ENCODE data around the gene NLRP7.
"Not testable (repeated sequence)": the region's sequence is repeated elsewhere in the genome, so short reads cannot be mapped to it uniquely, and the experiment has no call there.

Gene NLRP7

DNA sequence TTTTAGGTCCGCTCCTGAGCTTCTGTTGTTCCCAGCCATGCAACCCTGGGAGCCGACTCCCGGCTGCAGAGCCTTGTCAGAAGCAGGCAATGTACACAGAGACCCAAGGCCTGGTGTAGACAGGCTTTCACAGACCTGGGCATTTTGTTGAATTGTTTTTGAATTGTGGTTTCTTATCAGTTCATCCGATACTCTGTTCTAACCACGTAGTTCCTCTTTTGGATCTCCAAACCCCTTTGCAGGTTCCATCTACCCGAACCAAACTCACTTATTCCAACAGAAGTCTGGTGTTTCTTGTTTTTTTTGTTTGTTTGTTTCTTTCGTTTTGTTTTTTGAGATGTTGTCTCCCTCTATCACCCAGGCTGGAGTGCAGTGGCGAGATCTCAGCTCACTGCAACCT is 12.5 kb upstream of the NLRP7 start:
- TF ChIP-seq Cebpa-rat (IDR thresholded peaks at IDR 0.05): no peak
- Histone ChIP-seq H3K9me3 (replicated peaks in 1 of 11) (0 out of 22 replicates have a peak, but pooled peaks cover 0 to 4% (median 0%) of the 10 kb centered on the region in 11 experiments), H3K4me3 (peak overlapping the region in 3 of 10 experiments; percentile 1 to 9 (median 4); a peak in 2 of 20 replicates), H3K27ac (peak overlapping the region in 9 of 11 experiments; percentile 45 to 83 (median 74); a peak in 18 of 22 replicates), H4K20me1 (no peaks in the 10 kb centered on the region), H3K9ac (peak overlapping the region in 9 of 11 experiments; percentile 16 to 69 (median 58); a peak in 15 of 22 replicates), H3K4me1 (peaks cover 26 to 52% (median 38%) of the 10 kb centered on the region in 10 experiments), H3K36me3 (no peaks in the 10 kb centered on the region), H3K4me2 (peak overlapping the region; percentile 60 to 88 (median 76)), H3K27me3 (no peaks in the 10 kb centered on the region)

DNA sequence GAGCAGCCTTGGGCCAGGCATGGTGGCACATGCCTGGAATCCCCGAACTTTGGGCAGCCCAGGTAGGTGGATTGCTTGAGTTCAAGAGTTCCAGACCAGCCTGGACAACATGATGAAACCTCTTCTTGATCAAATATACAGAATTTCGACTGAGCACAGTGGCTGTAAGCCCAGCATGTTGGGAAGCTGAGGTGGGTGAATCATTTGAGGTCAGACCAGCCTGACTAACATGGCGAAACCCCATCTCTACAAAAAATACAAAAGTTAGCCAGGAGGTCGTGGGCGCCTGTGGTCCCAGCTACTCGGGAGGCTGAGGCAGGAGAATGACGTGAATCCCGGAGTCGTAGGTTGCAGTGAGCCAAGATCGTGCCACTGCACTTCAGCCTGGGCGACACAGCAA is 8.0 kb upstream of the NLRP7 start:
- H3K4me1 ChIP-seq: peaks cover 38 to 93% (median 61%) of the 10 kb centered on the region in 10 experiments
- H4K20me1 ChIP-seq: no peaks in the 10 kb centered on the region
- TF ChIP-seq Cebpa-rat (IDR thresholded peaks at IDR 0.05): no peak
- H3K4me3 ChIP-seq: no peak overlapping the region
- peak overlapping the region in 4 of 11 experiments; percentile 9 to 54 (median 41); a peak in 8 of 22 replicates for H3K27ac ChIP-seq
- H3K9ac ChIP-seq: no peak overlapping the region
- no peaks in the 10 kb centered on the region for H3K9me3 ChIP-seq (replicated peaks in 1 of 11)
- H3K36me3 ChIP-seq: no peaks in the 10 kb centered on the region
- H3K4me2 ChIP-seq: peak overlapping the region in 7 of 11 experiments; percentile 6 to 62 (median 30); a peak in 10 of 22 replicates
- no peaks in the 10 kb centered on the region for H3K27me3 ChIP-seq

DNA sequence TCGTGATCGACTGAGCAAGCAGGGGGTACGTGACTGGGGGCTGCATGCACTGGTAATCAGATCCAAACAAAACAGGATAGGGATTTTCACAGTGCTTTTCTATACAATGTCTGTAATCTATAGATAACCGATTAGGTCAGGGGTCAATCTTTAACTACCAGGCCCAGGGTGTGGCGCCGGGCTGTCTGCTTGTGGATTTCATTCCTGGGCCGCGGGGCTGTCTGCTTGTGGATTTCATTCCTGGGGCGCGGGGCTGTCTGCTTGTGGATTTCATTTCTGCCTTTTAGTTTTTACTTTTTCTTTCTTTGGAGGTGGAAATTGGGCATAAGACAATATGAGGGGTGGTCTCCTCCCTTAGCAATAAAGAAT is 6.0 kb upstream of the NLRP7 start:
- not testable (repeated sequence) for H3K9me3 ChIP-seq (replicated peaks in 1 of 11); H3K4me3 ChIP-seq; H3K27me3 ChIP-seq; H4K20me1 ChIP-seq; H3K36me3 ChIP-seq
- H3K27ac ChIP-seq: peak overlapping the region in 6 of 11 experiments; percentile 5 to 83 (median 60); a peak in 10 of 22 replicates
- peak overlapping the region in 5 of 11 experiments; percentile 55 to 80 (median 73); a peak in 9 of 22 replicates for H3K4me2 ChIP-seq
- peaks cover 25 to 84% (median 49%) of the 10 kb centered on the region in 10 experiments for H3K4me1 ChIP-seq
- H3K9ac ChIP-seq: peak overlapping the region in 2 of 11 experiments; percentile 59 to 61; a peak in 4 of 22 replicates

DNA sequence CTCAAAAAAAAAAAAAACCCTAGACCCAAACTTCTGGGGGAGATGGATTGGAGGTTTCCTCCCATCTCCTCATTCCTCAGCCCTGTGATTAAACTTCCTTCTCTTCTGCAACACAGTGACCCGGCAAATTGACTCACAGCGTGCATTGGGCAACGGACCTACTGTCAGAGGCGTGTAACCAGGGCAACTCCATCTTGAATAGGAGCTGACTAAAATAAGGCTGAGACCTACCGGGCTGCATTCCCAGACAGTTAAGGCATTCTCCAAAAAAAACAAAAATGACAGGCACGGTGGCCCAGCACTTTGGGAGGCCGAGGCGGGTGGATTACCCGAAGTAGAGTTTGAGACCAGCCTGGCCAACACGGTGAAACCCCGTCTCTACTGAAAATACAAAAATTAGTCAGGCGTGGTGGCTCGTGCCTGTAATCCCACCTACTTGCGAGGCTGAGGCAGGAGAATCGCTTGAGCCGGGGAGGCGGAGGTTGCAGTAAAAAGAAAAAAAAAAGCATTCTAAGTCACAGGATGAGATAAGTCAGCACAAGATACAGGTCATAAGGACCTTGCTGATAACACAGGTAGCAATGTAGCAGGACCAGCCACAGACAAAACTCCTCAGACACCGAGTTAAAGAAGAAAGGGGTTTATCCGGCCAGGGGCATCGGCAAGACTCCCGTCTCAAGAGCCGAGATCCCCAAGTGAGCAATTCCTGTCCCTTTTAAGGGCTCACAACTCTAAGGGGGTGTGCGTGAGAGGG is 5.4 kb upstream of the NLRP7 start:
- no peak overlapping the region for H3K4me3 ChIP-seq
- peak in 6 of 11 experiments; percentile 35 to 89 (median 64); a peak in 7 of 22 replicates for TF ChIP-seq Cebpa-rat (IDR thresholded peaks at IDR 0.05)

DNA sequence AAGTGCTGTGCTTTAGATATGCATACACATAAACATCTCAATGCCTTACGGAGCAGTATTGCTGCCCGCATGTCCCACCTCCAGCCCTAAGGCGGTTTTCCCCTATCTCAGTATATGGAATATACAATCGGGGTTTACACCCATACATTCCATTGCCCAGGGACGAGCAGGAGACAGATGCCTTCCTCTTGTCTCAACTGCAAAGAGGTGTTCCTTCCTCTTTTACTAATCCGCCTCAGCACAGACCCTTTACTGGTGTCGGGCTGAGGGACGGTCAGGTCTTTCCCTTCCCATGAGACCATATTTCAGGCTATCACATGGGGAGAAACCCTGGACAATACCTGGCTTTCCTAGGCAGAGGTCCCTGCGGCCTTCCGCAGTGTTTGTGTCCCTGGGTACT is 3.2 kb upstream of the NLRP7 start:
- H3K9me3 ChIP-seq (replicated peaks in 1 of 11); H3K27me3 ChIP-seq; H4K20me1 ChIP-seq; H3K4me3 ChIP-seq; H3K9ac ChIP-seq; H3K36me3 ChIP-seq: not testable (repeated sequence)
- 0 out of 22 replicates have a peak overlapping the region, but pooled peaks of 1 of the 11 experiments have one; percentile 58 for H3K27ac ChIP-seq
- H3K4me2 ChIP-seq: peak overlapping the region in 10 of 11 experiments; percentile 23 to 80 (median 52); a peak in 13 of 22 replicates
- H3K4me1 ChIP-seq: peaks cover 21 to 63% (median 37%) of the 10 kb centered on the region in 10 experiments

More for the DNA sequence above, 5.4 kb upstream of the NLRP7 start:
- Histone ChIP-seq H3K4me1 (peaks cover 21 to 78% (median 43%) of the 10 kb centered on the region in 10 experiments), H3K9ac (peak overlapping the region in 4 of 11 experiments; percentile 3 to 61 (median 34); a peak in 6 of 22 replicates), H4K20me1 (no peaks in the 10 kb centered on the region), H3K36me3 (no peaks in the 10 kb centered on the region), H3K9me3 (replicated peaks in 1 of 11) (no peaks in the 10 kb centered on the region), H3K27me3 (no peaks in the 10 kb centered on the region), H3K4me2 (peak overlapping the region in 8 of 11 experiments; percentile 23 to 80 (median 62); a peak in 15 of 22 replicates), H3K27ac (peak overlapping the region in 6 of 11 experiments; percentile 5 to 83 (median 66); a peak in 10 of 22 replicates)

- H3K4me1 ChIP-seq: peaks cover 21 to 51% (median 33%) of the 10 kb centered on the region in 10 experiments
- no peaks in the 10 kb centered on the region for H4K20me1 ChIP-seq
- H3K4me3 ChIP-seq: no peak overlapping the region
- H3K27me3 ChIP-seq: no peaks in the 10 kb centered on the region
- H3K9me3 ChIP-seq (replicated peaks in 1 of 11): no peaks in the 10 kb centered on the region
- H3K4me2 ChIP-seq: peak overlapping the region in 6 of 11 experiments; percentile 28 to 80 (median 51); a peak in 6 of 22 replicates
- TF ChIP-seq Cebpa-rat (IDR thresholded peaks at IDR 0.05): no peak
- no peaks in the 10 kb centered on the region for H3K36me3 ChIP-seq
- H3K27ac ChIP-seq: no peak overlapping the region
- H3K9ac ChIP-seq: no peak overlapping the region
Observed at GRCh38 chr19:54949412-54949811, 2.1 kb upstream of the NLRP7 start.

GRCh38 chr19:54943772-54944361 is 3.5 kb downstream of the NLRP7 start:
- H3K4me2 ChIP-seq; H3K9ac ChIP-seq; H3K9me3 ChIP-seq (replicated peaks in 1 of 11); H3K27ac ChIP-seq; H3K4me3 ChIP-seq; H4K20me1 ChIP-seq; H3K36me3 ChIP-seq; H3K27me3 ChIP-seq: not testable (repeated sequence)
- H3K4me1 ChIP-seq: peaks cover 7 to 15% (median 12%) of the 10 kb centered on the region in 10 experiments

DNA sequence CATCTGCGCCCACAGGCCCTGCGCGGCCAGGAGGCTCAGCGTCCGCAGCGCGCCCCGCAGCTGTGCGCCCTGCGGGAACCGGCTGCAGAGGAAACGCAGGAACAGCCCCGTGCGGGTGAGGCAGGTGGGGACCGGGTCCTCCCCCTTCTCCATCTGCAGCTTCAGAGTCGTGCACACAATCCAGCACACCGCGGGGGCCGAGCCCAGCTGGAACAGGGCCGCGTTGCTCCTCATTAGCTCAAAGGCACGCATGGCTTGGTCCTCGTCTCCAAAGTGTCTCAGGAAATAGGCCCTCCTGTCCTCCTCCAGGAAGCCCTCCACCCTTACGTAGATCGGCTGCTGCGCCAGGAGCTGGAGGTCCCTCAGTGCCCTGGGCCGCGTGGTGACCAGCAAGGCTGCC is 7.8 kb downstream of the NLRP7 start:
- not testable (repeated sequence) for H3K9ac ChIP-seq; H3K27me3 ChIP-seq; H3K4me2 ChIP-seq; H4K20me1 ChIP-seq; H3K9me3 ChIP-seq (replicated peaks in 1 of 11); H3K4me3 ChIP-seq; H3K36me3 ChIP-seq; H3K27ac ChIP-seq
- peaks cover 18 to 30% (median 25%) of the 10 kb centered on the region in 10 experiments for H3K4me1 ChIP-seq

DNA sequence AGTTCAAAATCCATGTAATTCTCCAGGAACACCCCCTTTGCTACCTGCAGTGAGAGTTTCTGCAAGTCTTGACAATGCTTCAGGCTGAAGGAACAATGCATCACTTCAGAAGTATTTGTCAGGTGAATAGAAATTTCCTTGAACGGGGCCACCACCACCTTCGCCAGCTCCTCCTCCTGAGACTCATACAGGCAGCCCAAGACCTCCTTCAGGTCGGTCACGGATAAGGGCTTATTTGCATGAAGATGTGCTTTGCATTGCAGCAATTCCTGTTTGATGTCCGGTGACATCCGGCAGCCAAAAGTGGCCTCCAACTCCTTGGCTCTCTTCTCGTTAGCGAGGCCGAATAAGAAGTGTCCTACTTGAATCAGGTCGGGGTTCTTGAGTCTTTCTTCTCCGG is 8.4 kb downstream of the NLRP7 start:
- H3K9ac ChIP-seq: no peak overlapping the region
- no peak overlapping the region for H3K27ac ChIP-seq
- no peak overlapping the region for H3K4me2 ChIP-seq

More for the DNA sequence above, 8.4 kb downstream of the NLRP7 start:
- Histone ChIP-seq H4K20me1 (no peaks in the 10 kb centered on the region), H3K36me3 (no peaks in the 10 kb centered on the region), H3K4me3 (no peak overlapping the region), H3K27me3 (no peaks in the 10 kb centered on the region), H3K4me1 (peaks cover 18 to 30% (median 25%) of the 10 kb centered on the region in 10 experiments), H3K9me3 (replicated peaks in 1 of 11) (no peaks in the 10 kb centered on the region; a peak in 1 of 22 replicates)
- TF ChIP-seq Cebpa-rat (IDR thresholded peaks at IDR 0.05): no peak
